Chondrocyte (in vitro differentiated cells): ENCODE measurements around the gene EGFR. TPM values are rescaled to one million over a fixed set of nuclear protein-coding genes. Genes with fewer than 3 reads are reported as not detected.
"Not testable (repeated sequence)": the region's sequence is repeated elsewhere in the genome, so short reads cannot be mapped to it uniquely, and the experiment has no call there.

Experiments used
- DNase-seq: peaks from one replicate; pipeline ENCODE4 v3.0.0; 2021; ENCODE audit warnings: mixed read lengths, low spot score
- H3K27ac Mint-ChIP-seq: one replicate; pipeline ENCODE4 v1.8.0; 2021; ENCODE audit warnings: mild to moderate bottlenecking, moderate library complexity, mixed read lengths; ENCODE audit not compliant: unreplicated experiment
- H3K27me3 Mint-ChIP-seq: 2 replicates; pipeline ENCODE4 v1.8.0; 2021; ENCODE audit warnings: low read depth, mixed read lengths
- H3K36me3 Mint-ChIP-seq: 2 replicates; pipeline ENCODE4 v1.8.0; 2021; ENCODE audit warnings: low read depth, mixed read lengths
- H3K4me1 Mint-ChIP-seq: 2 replicates; pipeline ENCODE4 v1.8.0; 2021; ENCODE audit warnings: low read depth, mild to moderate bottlenecking, mixed read lengths
- H3K4me3 Mint-ChIP-seq: one replicate; pipeline ENCODE4 v1.8.0; 2021; ENCODE audit warnings: mild to moderate bottlenecking, moderate library complexity, mixed read lengths; ENCODE audit not compliant: unreplicated experiment
- H3K9me3 Mint-ChIP-seq: 2 replicates; pipeline ENCODE4 v1.8.0; 2021; ENCODE audit warnings: low read depth, mixed read lengths
- CTCF ChIP-seq: fragments of 200-600 bp; sonication (generic); IDR thresholded peaks from 2 replicates; pipeline ENCODE4 v1.5.0; 2021; ENCODE audit warnings: antibody characterized with exemption, mild to moderate bottlenecking, moderate library complexity
- total RNA-seq: library from RNA; stranded (reverse); gene quantifications from 3 replicates; pipeline ENCODE4 v1.2.1, GENCODE V29; 2021

The EGFR gene
- total RNA-seq, 1 donor from 2014 or later, result 25.5 TPM

- H3K27ac Mint-ChIP-seq, result no peak overlapping the region
- H3K4me3 Mint-ChIP-seq, result no peak overlapping the region
- DNase-seq, result no peak
- H3K36me3 Mint-ChIP-seq, result peaks cover 16% of the 10 kb centered on the region
- TF ChIP-seq CTCF, result no peak
- H3K4me1 Mint-ChIP-seq, result peaks cover 30% of the 10 kb centered on the region
- peaks cover 3% of the 10 kb centered on the region for H3K9me3 Mint-ChIP-seq
- no peaks in the 10 kb centered on the region for H3K27me3 Mint-ChIP-seq
Measured at GRCh38 chr7:55162476-55162875, 143.7 kb downstream of the EGFR start.

- DNase-seq, result no peak
Measured at GRCh38 chr7:55163733-55164132, 144.9 kb downstream of the EGFR start.

GRCh38 chr7:55164527-55164926, 145.7 kb downstream of the EGFR start:
- peaks cover 3% of the 10 kb centered on the region for H3K9me3 Mint-ChIP-seq
- no peak for TF ChIP-seq CTCF
- no peaks in the 10 kb centered on the region for H3K27me3 Mint-ChIP-seq
- H3K4me1 Mint-ChIP-seq, result peaks cover 9% of the 10 kb centered on the region
- peaks cover 16% of the 10 kb centered on the region for H3K36me3 Mint-ChIP-seq
- H3K4me3 Mint-ChIP-seq, result no peak overlapping the region
- no peak overlapping the region for H3K27ac Mint-ChIP-seq
- no peak for DNase-seq

More at GRCh38 chr7:55163733-55164132, 144.9 kb downstream of the EGFR start:
- H3K9me3 Mint-ChIP-seq, result peaks cover 3% of the 10 kb centered on the region
- H3K27me3 Mint-ChIP-seq, result no peaks in the 10 kb centered on the region
- H3K4me3 Mint-ChIP-seq, result no peak overlapping the region
- peaks cover 17% of the 10 kb centered on the region for H3K4me1 Mint-ChIP-seq
- peaks cover 16% of the 10 kb centered on the region for H3K36me3 Mint-ChIP-seq
- no peak for TF ChIP-seq CTCF
- H3K27ac Mint-ChIP-seq, result no peak overlapping the region

- Mint-ChIP-seq H3K4me1 (peaks cover 4% of the 10 kb centered on the region), H3K4me3 (no peak overlapping the region), H3K36me3 (peaks cover 21% of the 10 kb centered on the region), H3K9me3 (peaks cover 3% of the 10 kb centered on the region), H3K27ac (no peak overlapping the region), H3K27me3 (no peaks in the 10 kb centered on the region)
- DNase-seq, result no peak
- TF ChIP-seq CTCF, result no peak
Measured at GRCh38 chr7:55165176-55165861, 146.5 kb downstream of the EGFR start.

GRCh38 chr7:55167296-55167695, 148.5 kb downstream of the EGFR start:
- DNase-seq, H3K27me3 Mint-ChIP-seq, H3K4me3 Mint-ChIP-seq, H3K27ac Mint-ChIP-seq, H3K9me3 Mint-ChIP-seq, H3K4me1 Mint-ChIP-seq: not testable (repeated sequence)
- H3K36me3 Mint-ChIP-seq, result peaks cover 32% of the 10 kb centered on the region
